Measurements from ENCODE around the gene AK4. TPM values are rescaled to one million over a fixed set of nuclear protein-coding genes. Genes with fewer than 3 reads are reported as not detected.

The AK4 gene
- total RNA-seq, 1 donor from 2014 or later, result 39.7 TPM

DNA sequence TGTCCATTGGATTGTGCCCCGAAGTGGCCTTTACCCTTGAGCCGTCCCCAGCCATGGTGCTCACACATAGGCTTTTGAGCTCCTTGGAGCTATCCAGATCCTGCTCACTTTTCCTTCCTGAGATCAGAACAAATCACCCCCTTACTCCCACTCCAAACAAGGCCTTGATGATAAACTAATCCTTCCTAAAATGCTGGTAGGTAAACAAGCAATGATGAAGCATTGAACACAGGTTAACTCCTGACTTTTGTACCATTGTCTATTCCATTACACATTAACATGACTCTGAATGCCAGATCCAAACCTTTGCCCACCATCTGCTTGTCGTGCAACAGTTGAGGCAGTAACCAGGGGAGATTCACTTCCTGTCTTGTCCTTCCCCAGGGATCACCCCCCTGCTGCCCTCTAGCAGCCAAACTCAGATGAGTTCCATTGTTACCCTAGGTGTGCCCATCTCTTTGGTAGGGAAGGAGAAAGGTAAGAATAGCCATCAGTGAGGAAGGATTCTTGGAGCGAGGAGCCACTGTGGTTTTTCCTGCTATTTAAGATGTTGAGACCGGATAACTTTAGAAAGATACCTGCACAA is 81.8 kb downstream of the AK4 start:
- Mint-ChIP-seq H3K36me3 (ENCODE audit: low read depth, unreplicated experiment) (no peaks in the 10 kb centered on the region), H3K27me3 (ENCODE audit: unreplicated experiment) (no peaks in the 10 kb centered on the region), H3K4me1 (ENCODE audit: unreplicated experiment) (no peaks in the 10 kb centered on the region), H3K4me3 (ENCODE audit: unreplicated experiment) (no peak overlapping the region), H3K27ac (ENCODE audit: unreplicated experiment) (no peak overlapping the region), H3K9me3 (ENCODE audit: unreplicated experiment) (no peaks in the 10 kb centered on the region)
- TF ChIP-seq, protein P1, sequence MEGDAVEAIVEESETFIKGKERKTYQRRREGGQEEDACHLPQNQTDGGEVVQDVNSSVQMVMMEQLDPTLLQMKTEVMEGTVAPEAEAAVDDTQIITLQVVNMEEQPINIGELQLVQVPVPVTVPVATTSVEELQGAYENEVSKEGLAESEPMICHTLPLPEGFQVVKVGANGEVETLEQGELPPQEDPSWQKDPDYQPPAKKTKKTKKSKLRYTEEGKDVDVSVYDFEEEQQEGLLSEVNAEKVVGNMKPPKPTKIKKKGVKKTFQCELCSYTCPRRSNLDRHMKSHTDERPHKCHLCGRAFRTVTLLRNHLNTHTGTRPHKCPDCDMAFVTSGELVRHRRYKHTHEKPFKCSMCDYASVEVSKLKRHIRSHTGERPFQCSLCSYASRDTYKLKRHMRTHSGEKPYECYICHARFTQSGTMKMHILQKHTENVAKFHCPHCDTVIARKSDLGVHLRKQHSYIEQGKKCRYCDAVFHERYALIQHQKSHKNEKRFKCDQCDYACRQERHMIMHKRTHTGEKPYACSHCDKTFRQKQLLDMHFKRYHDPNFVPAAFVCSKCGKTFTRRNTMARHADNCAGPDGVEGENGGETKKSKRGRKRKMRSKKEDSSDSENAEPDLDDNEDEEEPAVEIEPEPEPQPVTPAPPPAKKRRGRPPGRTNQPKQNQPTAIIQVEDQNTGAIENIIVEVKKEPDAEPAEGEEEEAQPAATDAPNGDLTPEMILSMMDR (IDR thresholded peaks at IDR 0.05; ENCODE audit: unreplicated experiment), result no peak
- no peak for DNase-seq (ENCODE audit: low spot score)

DNA sequence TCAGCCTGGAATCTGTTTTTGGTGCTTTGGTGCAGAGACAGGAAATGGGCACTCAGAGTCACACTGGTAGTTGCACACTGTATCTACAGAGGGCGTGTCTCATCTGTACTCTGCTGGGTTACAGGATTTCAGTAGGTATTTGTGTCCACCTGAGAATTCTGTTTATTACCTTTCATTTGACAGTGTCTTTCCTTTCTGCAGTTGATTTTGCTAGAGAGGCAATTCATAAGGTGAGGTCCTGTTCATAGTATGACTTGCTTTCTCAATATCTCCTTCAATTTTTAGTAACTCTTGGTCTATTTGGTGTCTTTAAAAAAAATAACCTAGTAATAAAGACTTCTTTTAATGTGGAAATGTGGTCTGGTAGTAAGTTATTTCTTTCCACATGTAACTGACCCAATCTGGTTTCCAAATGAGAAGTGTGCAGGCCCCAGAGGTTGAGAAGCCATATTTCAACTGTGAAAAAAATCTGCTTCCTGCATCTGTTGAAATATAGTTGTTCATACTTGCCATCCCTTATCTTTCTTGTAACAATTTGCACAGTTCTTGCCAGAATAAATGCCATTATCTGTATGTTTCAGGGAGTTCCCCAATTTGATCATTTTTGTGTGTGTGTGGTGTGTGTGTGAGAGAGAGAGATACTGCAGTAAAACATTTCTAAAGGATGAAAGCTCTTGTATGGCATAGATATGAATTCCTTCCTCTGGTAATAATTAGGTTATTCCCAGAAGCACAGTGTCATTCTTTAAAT is 82.9 kb downstream of the AK4 start:
- Mint-ChIP-seq H3K27ac (ENCODE audit: unreplicated experiment) (no peak overlapping the region), H3K4me3 (ENCODE audit: unreplicated experiment) (no peak overlapping the region), H3K9me3 (ENCODE audit: unreplicated experiment) (no peaks in the 10 kb centered on the region), H3K4me1 (ENCODE audit: unreplicated experiment) (no peaks in the 10 kb centered on the region), H3K27me3 (ENCODE audit: unreplicated experiment) (no peaks in the 10 kb centered on the region), H3K36me3 (ENCODE audit: low read depth, unreplicated experiment) (no peaks in the 10 kb centered on the region)
- TF ChIP-seq, protein P1 (IDR thresholded peaks at IDR 0.05; ENCODE audit: unreplicated experiment), result no peak
- no peak for DNase-seq (ENCODE audit: low spot score)

DNA sequence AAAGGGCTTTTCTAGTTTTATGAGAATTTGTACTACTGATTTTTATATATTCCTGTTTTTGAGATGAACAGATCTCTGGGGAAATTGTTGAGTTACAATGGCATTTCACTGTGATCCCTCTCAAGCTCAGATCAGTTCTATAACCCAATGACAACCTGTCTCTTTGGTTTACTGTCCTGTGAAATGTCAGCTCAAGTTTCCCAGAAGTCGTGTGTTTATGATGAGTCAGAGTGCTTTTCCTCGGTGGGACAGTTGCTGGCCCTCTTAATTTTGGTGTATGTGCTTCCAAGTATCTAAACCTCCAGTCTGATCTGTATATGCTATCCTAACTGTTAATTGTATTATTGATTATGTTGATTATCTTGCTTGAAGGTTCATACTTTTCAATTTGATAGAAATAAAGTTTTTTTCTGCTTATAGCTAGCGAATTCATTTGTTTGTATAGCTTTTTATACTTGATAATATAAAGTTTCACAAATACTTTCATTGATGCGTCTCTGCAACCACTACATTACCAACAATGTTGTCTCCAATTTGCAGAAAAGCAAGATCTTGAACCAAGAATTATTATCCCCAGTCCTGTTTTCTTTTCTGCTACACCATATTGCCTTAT is 83.8 kb downstream of the AK4 start:
- Mint-ChIP-seq H3K36me3 (ENCODE audit: low read depth, unreplicated experiment) (no peaks in the 10 kb centered on the region), H3K27me3 (ENCODE audit: unreplicated experiment) (no peaks in the 10 kb centered on the region), H3K4me3 (ENCODE audit: unreplicated experiment) (no peak overlapping the region), H3K27ac (ENCODE audit: unreplicated experiment) (no peak overlapping the region), H3K9me3 (ENCODE audit: unreplicated experiment) (no peaks in the 10 kb centered on the region), H3K4me1 (ENCODE audit: unreplicated experiment) (no peaks in the 10 kb centered on the region)
- TF ChIP-seq, protein P1 (IDR thresholded peaks at IDR 0.05; ENCODE audit: unreplicated experiment), result no peak
- no peak for DNase-seq (ENCODE audit: low spot score)

DNA sequence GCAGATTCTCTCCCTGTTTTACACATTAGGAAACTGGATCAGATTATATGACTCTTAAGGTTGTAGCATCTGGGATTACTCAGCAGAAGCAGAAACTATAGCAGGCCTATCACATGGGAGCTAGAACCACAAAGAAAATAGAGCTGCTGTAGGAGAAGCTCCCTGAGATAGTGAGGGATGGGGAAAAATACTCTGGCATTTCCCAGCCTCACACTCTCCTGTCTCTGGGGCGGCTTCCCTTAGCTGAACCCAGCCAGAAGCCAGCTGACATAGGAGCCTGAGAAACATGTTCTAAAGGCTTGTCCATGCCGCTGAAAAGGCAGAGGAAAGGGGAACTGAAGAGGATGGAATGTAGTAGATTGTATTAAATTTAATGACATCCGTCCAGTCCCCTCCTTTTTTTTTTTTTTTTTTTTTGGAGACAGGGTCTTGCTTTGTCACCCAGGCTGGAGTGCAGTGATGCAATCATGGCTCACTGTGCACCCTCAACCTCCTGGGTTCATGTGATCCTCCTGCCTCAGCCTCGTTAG is 84.5 kb downstream of the AK4 start:
- no peak for DNase-seq (ENCODE audit: low spot score)
- H3K36me3 Mint-ChIP-seq (ENCODE audit: low read depth, unreplicated experiment), result no peaks in the 10 kb centered on the region
- TF ChIP-seq, protein P1 (IDR thresholded peaks at IDR 0.05; ENCODE audit: unreplicated experiment), result no peak
- no peaks in the 10 kb centered on the region for H3K4me1 Mint-ChIP-seq (ENCODE audit: unreplicated experiment)
- H3K4me3 Mint-ChIP-seq (ENCODE audit: unreplicated experiment), result no peak overlapping the region
- no peaks in the 10 kb centered on the region for H3K9me3 Mint-ChIP-seq (ENCODE audit: unreplicated experiment)
- H3K27me3 Mint-ChIP-seq (ENCODE audit: unreplicated experiment), result no peaks in the 10 kb centered on the region
- no peak overlapping the region for H3K27ac Mint-ChIP-seq (ENCODE audit: unreplicated experiment)

DNA sequence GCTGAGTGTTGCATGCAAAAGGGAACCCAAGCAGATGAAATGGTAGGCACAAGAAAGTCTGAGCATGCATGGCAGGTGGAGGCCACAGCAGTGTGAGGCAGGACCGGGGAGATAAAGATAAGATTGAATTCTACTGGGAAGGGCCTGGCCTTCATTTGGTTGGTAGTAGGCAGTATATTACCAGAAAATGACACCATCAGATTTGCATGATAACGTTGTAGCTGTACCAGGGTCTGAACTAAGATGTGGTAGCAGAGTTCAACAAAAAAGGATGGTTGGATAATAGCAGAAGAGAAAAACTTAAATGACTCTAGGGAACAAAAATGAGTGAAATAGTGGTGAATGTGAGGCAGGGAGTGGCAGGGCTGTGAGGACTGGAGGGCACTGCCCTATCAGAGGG is 85.8 kb downstream of the AK4 start:
- H3K9me3 Mint-ChIP-seq (ENCODE audit: unreplicated experiment), result no peaks in the 10 kb centered on the region
- H3K27ac Mint-ChIP-seq (ENCODE audit: unreplicated experiment), result no peak overlapping the region
- H3K36me3 Mint-ChIP-seq (ENCODE audit: low read depth, unreplicated experiment), result no peaks in the 10 kb centered on the region
- H3K4me1 Mint-ChIP-seq (ENCODE audit: unreplicated experiment), result no peaks in the 10 kb centered on the region
- TF ChIP-seq, protein P1 (IDR thresholded peaks at IDR 0.05; ENCODE audit: unreplicated experiment), result no peak
- H3K27me3 Mint-ChIP-seq (ENCODE audit: unreplicated experiment), result no peaks in the 10 kb centered on the region
- no peak for DNase-seq (ENCODE audit: low spot score)
- no peak overlapping the region for H3K4me3 Mint-ChIP-seq (ENCODE audit: unreplicated experiment)

All from endothelial cell (in vitro differentiated cells).